KMS-11 (cell line): ENCODE results near the gene RHBDF2.

Experiments
- H2AFZ ChIP-seq: fragments of 200-600 bp; sonication (generic); 2 replicates; pipeline ENCODE4 v1.6.1; 2016; ENCODE audit warnings: antibody characterized with exemption, mixed run types, low read depth
- H3K27ac ChIP-seq: fragments of 200-600 bp; sonication (generic); 2 replicates; pipeline ENCODE4 v1.6.1; 2016; ENCODE audit warnings: mild to moderate bottlenecking, mixed run types
- H3K27me3 ChIP-seq: fragments of 200-600 bp; sonication (generic); 2 replicates; pipeline ENCODE4 v1.6.1; 2017; ENCODE audit warnings: mild to moderate bottlenecking, low read depth, mixed run types, moderate library complexity; ENCODE audit not compliant: insufficient read depth
- H3K36me3 ChIP-seq: fragments of 200-600 bp; sonication (generic); 2 replicates; pipeline ENCODE4 v1.6.1; 2017; ENCODE audit warnings: mild to moderate bottlenecking, mixed run types; ENCODE audit not compliant: insufficient read depth
- H3K4me1 ChIP-seq: fragments of 200-600 bp; sonication (generic); 2 replicates; pipeline ENCODE4 v1.6.1; 2016; ENCODE audit warnings: mild to moderate bottlenecking, low read depth, mixed run types; ENCODE audit not compliant: poor library complexity, severe bottlenecking
- H3K4me2 ChIP-seq: fragments of 200-600 bp; sonication (generic); 2 replicates; pipeline ENCODE4 v1.7.0; 2016; ENCODE audit warnings: mild to moderate bottlenecking, mixed run types
- H3K4me3 ChIP-seq: fragments of 200-600 bp; sonication (generic); IDR thresholded peaks from 2 replicates; pipeline ENCODE4 v1.6.1; 2017; ENCODE audit warnings: low read depth, low read length, mixed read lengths; ENCODE audit not compliant: insufficient read depth
- H3K79me2 ChIP-seq: fragments of 200-600 bp; sonication (generic); 2 replicates; pipeline ENCODE4 v1.6.1; 2016; ENCODE audit warnings: low read depth, mixed run types; ENCODE audit not compliant: insufficient read depth
- H3K9ac ChIP-seq: fragments of 200-600 bp; sonication (generic); 2 replicates; pipeline ENCODE4 v1.6.1; 2016; ENCODE audit warnings: mild to moderate bottlenecking, mixed run types
- H4K20me1 ChIP-seq: fragments of 200-600 bp; sonication (generic); 2 replicates; pipeline ENCODE4 v1.6.1; 2016; ENCODE audit warnings: mild to moderate bottlenecking, mixed run types; ENCODE audit not compliant: insufficient read depth
- TF ChIP-seq, protein P1 (sequence below): fragments of 200-600 bp; sonication (generic); conservative IDR thresholded peaks from 2 replicates; pipeline ENCODE4 v1.6.1; 2017; ENCODE audit warnings: low read depth, mild to moderate bottlenecking, antibody characterized with exemption, low read length, moderate library complexity, mixed read lengths

The RHBDF2 gene

DNA sequence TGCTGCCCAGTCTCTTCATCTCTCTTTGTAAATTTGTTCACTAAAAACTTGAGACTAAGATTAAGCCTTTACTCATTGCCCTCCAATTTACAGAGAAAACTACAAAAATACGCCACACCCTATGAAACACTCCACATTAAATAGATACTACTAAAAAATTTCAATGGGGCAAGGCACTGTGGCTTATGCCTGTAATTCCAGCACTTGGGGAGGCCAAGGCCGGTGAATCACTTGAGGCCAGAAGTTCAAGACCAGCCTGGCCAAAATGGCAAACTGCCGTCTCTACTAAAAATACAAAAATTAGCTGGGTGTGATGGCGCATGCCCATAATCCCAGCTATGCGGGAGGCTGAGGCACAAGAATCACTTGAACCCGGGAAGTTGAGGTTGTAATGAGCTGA lies 52.1 kb downstream of the RHBDF2 start:
- no peaks in the 10 kb centered on the region for H3K36me3 ChIP-seq
- peaks cover 84% of the 10 kb centered on the region for H3K79me2 ChIP-seq
- H3K4me2 ChIP-seq = no peak overlapping the region
- no peaks in the 10 kb centered on the region for H3K27me3 ChIP-seq
- peaks cover 34% of the 10 kb centered on the region for H4K20me1 ChIP-seq
- H3K27ac ChIP-seq = no peak overlapping the region
- no peak overlapping the region for H2AFZ ChIP-seq
- TF ChIP-seq, protein P1, sequence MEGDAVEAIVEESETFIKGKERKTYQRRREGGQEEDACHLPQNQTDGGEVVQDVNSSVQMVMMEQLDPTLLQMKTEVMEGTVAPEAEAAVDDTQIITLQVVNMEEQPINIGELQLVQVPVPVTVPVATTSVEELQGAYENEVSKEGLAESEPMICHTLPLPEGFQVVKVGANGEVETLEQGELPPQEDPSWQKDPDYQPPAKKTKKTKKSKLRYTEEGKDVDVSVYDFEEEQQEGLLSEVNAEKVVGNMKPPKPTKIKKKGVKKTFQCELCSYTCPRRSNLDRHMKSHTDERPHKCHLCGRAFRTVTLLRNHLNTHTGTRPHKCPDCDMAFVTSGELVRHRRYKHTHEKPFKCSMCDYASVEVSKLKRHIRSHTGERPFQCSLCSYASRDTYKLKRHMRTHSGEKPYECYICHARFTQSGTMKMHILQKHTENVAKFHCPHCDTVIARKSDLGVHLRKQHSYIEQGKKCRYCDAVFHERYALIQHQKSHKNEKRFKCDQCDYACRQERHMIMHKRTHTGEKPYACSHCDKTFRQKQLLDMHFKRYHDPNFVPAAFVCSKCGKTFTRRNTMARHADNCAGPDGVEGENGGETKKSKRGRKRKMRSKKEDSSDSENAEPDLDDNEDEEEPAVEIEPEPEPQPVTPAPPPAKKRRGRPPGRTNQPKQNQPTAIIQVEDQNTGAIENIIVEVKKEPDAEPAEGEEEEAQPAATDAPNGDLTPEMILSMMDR = no peak
- H3K9ac ChIP-seq = no peak overlapping the region
- H3K4me1 ChIP-seq = peaks cover 59% of the 10 kb centered on the region
- no peak overlapping the region for H3K4me3 ChIP-seq

DNA sequence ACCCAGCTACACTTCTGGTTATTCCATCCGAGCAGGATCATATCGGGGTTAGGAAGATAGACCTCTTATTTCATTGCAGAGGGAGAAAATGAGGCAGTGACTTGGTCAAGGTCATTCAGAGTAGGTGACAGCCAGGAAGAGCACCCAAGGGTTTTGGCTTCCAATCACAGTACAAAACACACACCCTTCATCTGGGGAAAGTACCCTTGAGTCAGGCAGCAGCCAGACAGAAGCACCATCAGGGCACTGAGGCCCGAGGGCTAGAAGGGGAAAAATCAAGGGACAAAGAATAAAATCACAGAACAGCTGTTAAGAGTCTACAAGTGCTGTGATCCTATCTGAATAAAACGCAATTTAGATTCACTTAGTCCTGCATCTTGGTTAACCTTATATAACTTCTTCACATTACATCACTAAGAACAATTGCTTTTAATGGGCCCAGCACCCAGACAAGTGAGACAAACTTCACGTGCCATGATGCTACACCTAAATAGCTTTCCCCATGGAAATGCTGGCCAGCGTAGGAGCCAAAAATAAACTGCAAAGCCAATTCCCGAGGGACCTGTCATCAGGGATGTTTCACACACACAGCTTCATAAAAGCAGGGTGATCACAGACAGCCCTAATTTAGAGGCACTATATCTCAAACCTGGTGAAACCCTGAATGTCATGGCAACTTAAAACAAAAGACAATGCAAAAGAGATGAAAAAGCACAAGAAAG lies 53.1 kb downstream of the RHBDF2 start:
- H4K20me1 ChIP-seq = peaks cover 34% of the 10 kb centered on the region
- H3K27me3 ChIP-seq = no peaks in the 10 kb centered on the region
- H3K4me3 ChIP-seq = no peak overlapping the region
- no peak overlapping the region for H3K27ac ChIP-seq
- H2AFZ ChIP-seq = no peak overlapping the region
- TF ChIP-seq, protein P1 = no peak
- H3K79me2 ChIP-seq = peaks cover 94% of the 10 kb centered on the region
- H3K4me1 ChIP-seq = peaks cover 66% of the 10 kb centered on the region
- no peaks in the 10 kb centered on the region for H3K36me3 ChIP-seq
- no peak overlapping the region for H3K4me2 ChIP-seq
- no peak overlapping the region for H3K9ac ChIP-seq

DNA sequence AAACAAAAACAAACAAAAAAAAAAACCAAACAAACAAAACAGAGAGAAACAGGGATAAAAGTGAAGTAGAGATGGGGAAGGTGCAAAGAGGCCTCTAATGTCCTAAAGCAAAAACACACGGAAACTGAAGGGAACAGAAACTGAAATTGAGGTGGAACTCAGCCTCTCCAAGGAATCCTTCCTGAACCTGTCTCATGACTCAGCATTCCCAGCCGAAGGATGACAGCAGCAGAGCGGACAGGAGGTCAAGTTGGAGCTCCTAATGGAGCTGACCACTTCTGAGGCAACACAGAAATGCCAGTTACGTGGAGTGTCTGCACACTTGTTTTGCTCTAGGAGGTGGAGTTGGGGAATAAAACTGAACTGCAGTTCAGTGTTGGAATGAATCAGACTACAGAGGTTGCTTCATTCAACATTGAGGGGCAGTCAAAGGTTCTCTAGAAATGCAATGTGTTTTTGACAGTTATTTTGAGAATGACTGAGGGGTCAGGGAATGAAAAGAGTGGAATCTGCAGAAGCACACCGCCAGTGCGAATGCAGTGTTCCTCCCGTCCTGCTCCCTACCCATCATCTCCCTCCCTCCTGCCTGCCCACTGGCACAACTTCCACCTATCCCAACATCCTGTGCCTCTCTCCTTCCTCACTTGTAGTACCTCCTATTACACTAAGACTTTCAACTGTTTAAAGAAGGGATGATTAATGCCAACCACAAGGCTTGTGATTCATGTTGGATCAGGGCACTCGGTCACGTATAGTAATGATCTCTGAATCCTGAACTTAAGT lies 54.6 kb downstream of the RHBDF2 start:
- TF ChIP-seq, protein P1 = no peak
- no peak overlapping the region for H2AFZ ChIP-seq
- peaks cover 98% of the 10 kb centered on the region for H3K79me2 ChIP-seq
- no peaks in the 10 kb centered on the region for H3K27me3 ChIP-seq
- no peak overlapping the region for H3K4me2 ChIP-seq
- H3K4me1 ChIP-seq = peaks cover 70% of the 10 kb centered on the region
- peaks cover 37% of the 10 kb centered on the region for H4K20me1 ChIP-seq
- no peak overlapping the region for H3K27ac ChIP-seq
- H3K4me3 ChIP-seq = no peak overlapping the region
- H3K9ac ChIP-seq = no peak overlapping the region
- H3K36me3 ChIP-seq = no peaks in the 10 kb centered on the region

DNA sequence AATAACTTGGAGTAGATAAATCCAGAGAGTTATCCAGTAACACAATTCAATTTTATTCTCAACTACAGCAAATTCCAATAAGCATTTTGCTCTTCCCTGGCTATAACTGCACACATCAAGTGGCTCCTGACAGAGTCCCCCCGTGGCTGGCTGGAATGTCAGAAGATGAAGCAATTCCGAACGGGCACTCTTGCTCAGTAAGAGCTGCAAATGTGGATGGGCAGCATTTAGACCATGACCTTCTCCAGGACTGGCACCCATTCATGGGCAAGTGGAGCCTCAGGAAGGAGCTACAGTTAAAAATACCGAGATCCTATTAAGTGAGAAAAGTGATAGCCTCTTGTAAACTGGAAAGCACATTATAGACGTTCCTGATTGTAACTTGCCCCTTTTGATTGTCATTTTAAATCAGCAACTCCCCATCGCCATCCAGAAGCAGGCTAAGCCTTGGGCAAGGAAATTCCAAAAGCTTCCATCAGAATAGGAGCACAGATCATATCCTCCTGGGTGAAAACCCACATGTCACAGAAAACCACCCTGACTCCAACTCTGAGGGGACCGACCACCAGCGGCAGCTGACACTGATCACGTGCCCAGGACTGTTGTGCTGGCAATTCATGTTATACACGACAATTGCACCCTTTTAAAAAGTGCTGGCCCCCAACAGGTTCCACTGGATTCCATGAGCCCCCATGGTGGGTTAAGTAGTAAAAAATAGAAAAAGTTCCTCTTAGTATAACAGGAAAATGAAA lies 55.4 kb downstream of the RHBDF2 start:
- H3K4me1 ChIP-seq = peaks cover 62% of the 10 kb centered on the region
- peaks cover 37% of the 10 kb centered on the region for H4K20me1 ChIP-seq
- H3K27ac ChIP-seq = no peak overlapping the region
- H3K36me3 ChIP-seq = no peaks in the 10 kb centered on the region
- peaks cover 98% of the 10 kb centered on the region for H3K79me2 ChIP-seq
- H3K4me2 ChIP-seq = no peak overlapping the region
- H3K9ac ChIP-seq = no peak overlapping the region
- TF ChIP-seq, protein P1 = no peak
- H2AFZ ChIP-seq = no peak overlapping the region
- H3K4me3 ChIP-seq = no peak overlapping the region
- H3K27me3 ChIP-seq = no peaks in the 10 kb centered on the region
